Measurements from ENCODE around the gene PFDN6. TPM values are rescaled to one million over a fixed set of nuclear protein-coding genes. Genes with fewer than 3 reads are reported as not detected.

PFDN6 gene
- total and polyA plus RNA-seq, 2 of the 13 experiments (the other 11 are each of a cell fraction or from before 2014, with no cell fraction given) = 75.5 to 87.0 TPM

DNA sequence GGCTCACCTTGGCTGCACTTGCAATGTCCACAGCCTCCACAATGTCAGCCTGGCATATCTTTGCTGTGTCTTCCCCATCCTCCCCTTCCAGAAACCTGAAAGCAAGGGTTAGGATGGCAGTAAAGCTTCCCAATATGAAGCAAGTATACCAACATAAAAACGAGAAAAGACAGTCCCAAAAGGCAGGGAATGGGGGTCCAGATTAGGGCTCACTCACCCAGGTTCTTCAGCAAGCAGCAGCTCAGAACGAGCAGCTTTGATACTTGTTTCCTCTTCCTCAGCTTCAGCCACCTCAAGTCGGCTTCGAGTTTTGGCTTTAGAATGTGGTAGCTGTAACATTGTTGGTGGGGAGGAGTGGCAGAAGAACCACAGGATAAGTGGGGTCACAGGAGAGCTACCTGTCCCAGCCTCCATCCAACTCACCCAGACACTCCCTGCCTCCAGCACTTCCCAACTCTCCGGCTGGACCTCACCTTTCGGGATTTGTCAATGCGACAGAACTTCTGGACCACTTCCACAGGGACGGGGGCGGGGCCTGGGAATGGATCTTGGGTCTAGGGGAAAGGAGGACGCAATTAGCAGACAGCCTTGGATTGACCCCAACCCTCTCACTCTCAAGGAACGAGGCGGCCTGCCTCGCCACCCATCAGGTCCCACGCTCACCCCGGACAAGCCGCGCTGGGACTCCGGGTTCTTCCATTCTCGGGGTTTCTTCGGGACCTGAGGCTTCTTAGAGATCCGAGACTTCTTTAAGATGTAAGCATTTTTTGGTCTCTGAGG, 1.1 kb upstream of the PFDN6 start (continued):
- TF ChIP-seq ZNF512B (CRISPR knock-in tag; IDR thresholded peaks at IDR 0.05; ENCODE audit: borderline replicate concordance) (no peak), PCBP2 (optimal IDR thresholded peaks at IDR 0.05; ENCODE audit: low read depth, low read length, poor library complexity, severe bottlenecking) (no peak), MTF2 (CRISPR knock-in tag; IDR thresholded peaks at IDR 0.05; ENCODE audit: borderline replicate concordance) (no peak), ETV5 (CRISPR knock-in tag; IDR thresholded peaks at IDR 0.05; ENCODE audit: borderline replicate concordance) (no peak), ZNF605 (CRISPR knock-in tag; IDR thresholded peaks at IDR 0.05) (no peak), POGK (CRISPR knock-in tag; conservative IDR thresholded peaks at IDR 0.05) (no peak), ZNF280B (CRISPR knock-in tag; IDR thresholded peaks at IDR 0.05; ENCODE audit: borderline replicate concordance) (0 out of 2 replicates have a peak, but pooled peaks have one; percentile 17), ZNF530 (CRISPR knock-in tag; IDR thresholded peaks at IDR 0.05; ENCODE audit: low read depth) (no peak), FOXO4 (CRISPR knock-in tag; conservative IDR thresholded peaks at IDR 0.05) (no peak), TGIF2 (CRISPR knock-in tag; IDR thresholded peaks at IDR 0.05) (no peak), BCL3 (CRISPR knock-in tag; IDR thresholded peaks at IDR 0.05) (no peak), SP4 (CRISPR knock-in tag; IDR thresholded peaks at IDR 0.05) (no peak), KDM2A (CRISPR knock-in tag; IDR thresholded peaks at IDR 0.05; ENCODE audit: borderline replicate concordance, low read depth) (no peak)
- TF ChIP-seq, protein P1, sequence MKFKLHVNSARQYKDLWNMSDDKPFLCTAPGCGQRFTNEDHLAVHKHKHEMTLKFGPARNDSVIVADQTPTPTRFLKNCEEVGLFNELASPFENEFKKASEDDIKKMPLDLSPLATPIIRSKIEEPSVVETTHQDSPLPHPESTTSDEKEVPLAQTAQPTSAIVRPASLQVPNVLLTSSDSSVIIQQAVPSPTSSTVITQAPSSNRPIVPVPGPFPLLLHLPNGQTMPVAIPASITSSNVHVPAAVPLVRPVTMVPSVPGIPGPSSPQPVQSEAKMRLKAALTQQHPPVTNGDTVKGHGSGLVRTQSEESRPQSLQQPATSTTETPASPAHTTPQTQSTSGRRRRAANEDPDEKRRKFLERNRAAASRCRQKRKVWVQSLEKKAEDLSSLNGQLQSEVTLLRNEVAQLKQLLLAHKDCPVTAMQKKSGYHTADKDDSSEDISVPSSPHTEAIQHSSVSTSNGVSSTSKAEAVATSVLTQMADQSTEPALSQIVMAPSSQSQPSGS (CRISPR knock-in tag; IDR thresholded peaks at IDR 0.05) = no peak
